Left ventricle myocardium inferior (tissue), 1 donor: Measurements from ENCODE around the gene SNAPC3. TPM values are rescaled to one million over a fixed set of nuclear protein-coding genes. Genes with fewer than 3 reads are reported as not detected.

Experiments
- DNase-seq: peaks from one replicate; pipeline ENCODE4 v3.0.0-alpha.2; 2020
- H3K27ac ChIP-seq: fragments of 200-600 bp; replicated peaks from 2 replicates; pipeline ENCODE4 v1.8.0; 2021
- H3K27me3 ChIP-seq: fragments of 200-600 bp; 2 replicates; pipeline ENCODE4 v1.8.0; 2021; ENCODE audit warnings: low read depth
- H3K36me3 ChIP-seq: fragments of 200-600 bp; 2 replicates; pipeline ENCODE4 v1.8.0; 2021
- H3K4me1 ChIP-seq: fragments of 200-600 bp; 2 replicates; pipeline ENCODE4 v1.8.0; 2021
- H3K4me3 ChIP-seq: fragments of 200-600 bp; 2 replicates; pipeline ENCODE4 v1.8.0; 2021; ENCODE audit warnings: mild to moderate bottlenecking, moderate library complexity
- H3K9me3 ChIP-seq: fragments of 200-600 bp; replicated peaks from 2 replicates; pipeline ENCODE4 v1.8.0; 2021
- CTCF ChIP-seq: fragments of 200-600 bp; IDR thresholded peaks from 2 replicates; pipeline ENCODE4 v1.8.0; 2021; ENCODE audit warnings: antibody characterized with exemption, mild to moderate bottlenecking, borderline replicate concordance
- intact Hi-C: fragments of 100-400 bp; cut with micrococcal nuclease; formaldehyde crosslinking; loops from one replicate; pipeline ENCODE4 v1.11.0; 2022
- total RNA-seq: library from RNA; stranded (reverse); fragmentation: NEBNext Ultra II Directional; extraction: Animal tissue kit (Norgen Biotek cat#: 25700); gene quantifications from one replicate; pipeline ENCODE4 v1.2.1, GENCODE V29; 2021
- donor health status: DM: no; HTN: yes; CAD: no; lungs with severe emphysema.

SNAPC3 gene
- total RNA-seq, 1 donor from 2014 or later: 32.2 TPM

GRCh38 chr9:15485836-15486666 is 63.4 kb downstream of the SNAPC3 start:
- peaks cover 17% of the 10 kb centered on the region for H3K36me3 ChIP-seq
- H3K27me3 ChIP-seq: no peaks in the 10 kb centered on the region
- intact Hi-C loops: no loop called here

GRCh38 chr9:15491950-15492349 is 69.3 kb downstream of the SNAPC3 start:
- no peak for TF ChIP-seq CTCF
- Histone ChIP-seq H3K27ac (no peak overlapping the region), H3K9me3 (no peaks in the 10 kb centered on the region), H3K27me3 (no peaks in the 10 kb centered on the region), H3K4me1 (peaks cover 7% of the 10 kb centered on the region), H3K36me3 (peaks cover 12% of the 10 kb centered on the region), H3K4me3 (no peak overlapping the region)
- no peak for DNase-seq
- intact Hi-C loops: loop anchor here (10.0 kb wide), 1 partner anchor 113 kb away; no protein-coding TSS in a partner anchor

More at GRCh38 chr9:15485836-15486666, 63.4 kb downstream of the SNAPC3 start:
- DNase-seq: no peak
- Histone ChIP-seq H3K9me3 (no peaks in the 10 kb centered on the region), H3K4me3 (no peak overlapping the region), H3K27ac (no peak overlapping the region), H3K4me1 (no peaks in the 10 kb centered on the region)
- TF ChIP-seq CTCF: peak; percentile 53

- intact Hi-C loops: loop anchor here (10.0 kb wide), 1 partner anchor 112 kb away; no protein-coding TSS in a partner anchor
- TF ChIP-seq CTCF: no peak
- Histone ChIP-seq H3K4me1 (peaks cover 7% of the 10 kb centered on the region), H3K4me3 (no peak overlapping the region), H3K27ac (no peak overlapping the region), H3K27me3 (no peaks in the 10 kb centered on the region), H3K9me3 (no peaks in the 10 kb centered on the region), H3K36me3 (peaks cover 5% of the 10 kb centered on the region)
- DNase-seq: no peak
Observed at GRCh38 chr9:15492485-15493150, 69.9 kb downstream of the SNAPC3 start.

- intact Hi-C loops: loop anchor here (10.0 kb wide), 1 partner anchor 106 kb away; no protein-coding TSS in a partner anchor
- no peak for TF ChIP-seq CTCF
- H3K27ac ChIP-seq: no peak overlapping the region
- no peaks in the 10 kb centered on the region for H3K36me3 ChIP-seq
- H3K4me3 ChIP-seq: no peak overlapping the region
- H3K4me1 ChIP-seq: peaks cover 7% of the 10 kb centered on the region
- no peak for DNase-seq
- no peaks in the 10 kb centered on the region for H3K27me3 ChIP-seq
- H3K9me3 ChIP-seq: no peaks in the 10 kb centered on the region
Observed at GRCh38 chr9:15498246-15498995, 75.7 kb downstream of the SNAPC3 start.

- Histone ChIP-seq H3K27ac (no peak overlapping the region), H3K36me3 (peaks cover under 1% of the 10 kb centered on the region), H3K27me3 (no peaks in the 10 kb centered on the region), H3K4me3 (no peak overlapping the region), H3K4me1 (peaks cover 7% of the 10 kb centered on the region), H3K9me3 (no peaks in the 10 kb centered on the region)
- TF ChIP-seq CTCF: no peak
- DNase-seq: no peak
- intact Hi-C loops: loop anchor here (10.0 kb wide), 1 partner anchor 106 kb away; no protein-coding TSS in a partner anchor
Observed at GRCh38 chr9:15499139-15499538, 76.5 kb downstream of the SNAPC3 start.
